Measurements from ENCODE around the gene MUCL3. TPM values are rescaled to one million over a fixed set of nuclear protein-coding genes. Genes with fewer than 3 reads are reported as not detected.

Gene MUCL3
- total and polyA plus RNA-seq, 2 donors (not counting 1 experiment from before 2014, with no cell fraction given): not detected

GRCh38 chr6:30979690-30980089 is 38.9 kb downstream of the MUCL3 start:
- H3K9me3 ChIP-seq (ENCODE audit: control extremely low read depth in 1 of 3, control insufficient read depth in 2 of 3, insufficient read depth in 1 of 3, low read length in 2 of 3): no peaks in the 10 kb centered on the region
- H3K9ac ChIP-seq (ENCODE audit: low read length): no peak overlapping the region
- H3K4me1 Mint-ChIP-seq: peaks cover 7% of the 10 kb centered on the region
- no peaks in the 10 kb centered on the region for H3K9me3 Mint-ChIP-seq (ENCODE audit: insufficient read depth)
- DNase-seq (no peak), ATAC-seq (ENCODE audit: low read depth) (no peak)
- H3K4me1 ChIP-seq (ENCODE audit: control insufficient read depth in 2 of 2, insufficient read depth in 2 of 2, low read length in 2 of 2): peaks cover 0 to 6% of the 10 kb centered on the region in 2 donors
- no peak overlapping the region for H3K4me3 ChIP-seq (ENCODE audit: control extremely low read depth in 1 of 5, extremely low read depth in 1 of 5, insufficient read depth in 1 of 5, low read depth in 2 of 5, low read length in 4 of 5)
- 100% methylated on average over 2 of the region's 4 CpGs for WGBS (ENCODE audit: insufficient coverage)
- H3K27me3 Mint-ChIP-seq: peaks cover 42% of the 10 kb centered on the region
- H3K27ac ChIP-seq (ENCODE audit: low read length in 2 of 2): no peak overlapping the region
- no peak for TF ChIP-seq CTCF (IDR thresholded peaks at IDR 0.05)
- no peak for TF ChIP-seq EZH2 (IDR thresholded peaks at IDR 0.05; ENCODE audit: borderline replicate concordance, insufficient read depth, low read depth, low read length, poor library complexity, severe bottlenecking)
- H3K27me3 ChIP-seq (replicated peaks in 1 of 4; ENCODE audit: control extremely low read depth in 1 of 4, control insufficient read depth in 3 of 4, insufficient read depth in 4 of 4, low read length in 3 of 4): peaks cover 0 to 22% (median 6%) of the 10 kb centered on the region in 4 experiments
- H3K27ac Mint-ChIP-seq: no peak overlapping the region
- no peaks in the 10 kb centered on the region for H3K36me3 ChIP-seq (replicated peaks in 1 of 2; ENCODE audit: control extremely low read depth in 1 of 2, control insufficient read depth in 1 of 2, extremely low read depth in 1 of 2, insufficient read depth in 2 of 2, low read length in 1 of 2)
- H3K4me2 ChIP-seq (replicated peaks; ENCODE audit: low read depth, low read length, poor library complexity, severe bottlenecking): no peak overlapping the region
- no peak overlapping the region for H3K4me3 Mint-ChIP-seq
- intact Hi-C loops (cut with micrococcal nuclease): no loop called here
- H4K20me1 ChIP-seq (ENCODE audit: control insufficient read depth, insufficient read depth, low read length, poor library complexity, severe bottlenecking): no peaks in the 10 kb centered on the region
- POLR2A ChIA-PET: no interaction called here
- CTCF ChIA-PET: no interaction called here
- no peak overlapping the region for H2AFZ ChIP-seq (ENCODE audit: insufficient read depth, low read depth, low read length, poor library complexity, severe bottlenecking)
- H3K79me2 ChIP-seq (ENCODE audit: control insufficient read depth, insufficient read depth, low read length): no peaks in the 10 kb centered on the region

GRCh38 chr6:30981942-30982772 is 41.4 kb downstream of the MUCL3 start:
- Histone ChIP-seq H3K36me3 (replicated peaks in 1 of 2; ENCODE audit: control extremely low read depth in 1 of 2, control insufficient read depth in 1 of 2, extremely low read depth in 1 of 2, insufficient read depth in 2 of 2, low read length in 1 of 2) (no peaks in the 10 kb centered on the region), H3K27ac (ENCODE audit: low read length in 2 of 2) (no peak overlapping the region), H3K27me3 (replicated peaks in 1 of 4; ENCODE audit: control extremely low read depth in 1 of 4, control insufficient read depth in 3 of 4, insufficient read depth in 4 of 4, low read length in 3 of 4) (peaks cover 0 to 22% (median 6%) of the 10 kb centered on the region in 4 experiments), H3K9ac (ENCODE audit: low read length) (no peak overlapping the region), H3K9me3 (ENCODE audit: control extremely low read depth in 1 of 3, control insufficient read depth in 2 of 3, insufficient read depth in 1 of 3, low read length in 2 of 3) (no peaks in the 10 kb centered on the region), H3K79me2 (ENCODE audit: control insufficient read depth, insufficient read depth, low read length) (no peaks in the 10 kb centered on the region), H3K4me2 (replicated peaks; ENCODE audit: low read depth, low read length, poor library complexity, severe bottlenecking) (no peak overlapping the region), H2AFZ (ENCODE audit: insufficient read depth, low read depth, low read length, poor library complexity, severe bottlenecking) (no peak overlapping the region), H3K4me1 (ENCODE audit: control insufficient read depth in 2 of 2, insufficient read depth in 2 of 2, low read length in 2 of 2) (peaks cover 0 to 6% of the 10 kb centered on the region in 2 donors), H3K4me3 (ENCODE audit: control extremely low read depth in 1 of 5, extremely low read depth in 1 of 5, insufficient read depth in 1 of 5, low read depth in 2 of 5, low read length in 4 of 5) (no peak overlapping the region), H4K20me1 (ENCODE audit: control insufficient read depth, insufficient read depth, low read length, poor library complexity, severe bottlenecking) (no peaks in the 10 kb centered on the region)
- intact Hi-C loops (cut with micrococcal nuclease): no loop called here
- TF ChIP-seq EZH2 (IDR thresholded peaks at IDR 0.05; ENCODE audit: borderline replicate concordance, insufficient read depth, low read depth, low read length, poor library complexity, severe bottlenecking): no peak
- no peak for TF ChIP-seq CTCF (IDR thresholded peaks at IDR 0.05)
- Mint-ChIP-seq H3K27me3 (peaks cover 51% of the 10 kb centered on the region), H3K4me1 (peaks cover 7% of the 10 kb centered on the region), H3K9me3 (ENCODE audit: insufficient read depth) (no peaks in the 10 kb centered on the region), H3K4me3 (no peak overlapping the region), H3K27ac (no peak overlapping the region)
- ChIA-PET POLR2A (no interaction called here), CTCF (interaction anchor here (0.9 to 1.4 kb wide), 2 partner anchors 9 to 98 kb away, joined by 3 to 4 read pairs; no protein-coding TSS in a partner anchor)
- DNase-seq (no peak), ATAC-seq (ENCODE audit: low read depth) (no peak)
- 39% methylated on average over 10 of the region's 13 CpGs for WGBS (ENCODE audit: insufficient coverage)
